ENCODE results near the gene DROSHA. TPM values are rescaled to one million over a fixed set of nuclear protein-coding genes. Genes with fewer than 3 reads are reported as not detected.

Gene DROSHA
- polyA plus RNA-seq, 3 donors, result 2.2 to 12.6 (median 7.6) TPM

DNA sequence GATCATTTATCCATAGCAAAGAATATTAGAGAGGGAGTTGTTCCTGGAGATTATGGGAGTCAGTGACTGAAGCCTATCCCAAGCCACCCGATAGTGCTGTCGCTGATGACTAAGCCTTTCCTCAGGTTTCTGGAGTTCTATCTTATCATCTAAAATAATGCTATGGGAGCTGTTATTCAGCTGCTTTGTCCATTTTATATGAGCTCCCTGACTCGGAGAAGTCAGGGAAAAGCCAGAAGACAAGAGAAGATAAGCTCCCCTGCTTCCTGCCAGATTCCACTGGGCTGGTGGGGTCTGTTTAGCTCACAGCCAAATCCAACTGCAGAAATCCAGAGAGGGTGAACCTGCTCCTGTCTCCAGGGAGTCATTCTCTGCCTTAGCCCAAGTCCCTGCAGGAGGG is 148.2 kb downstream of the DROSHA start:
- intact Hi-C loops (cut with micrococcal nuclease), result no loop called here
- Histone ChIP-seq H3K4me1 (ENCODE audit: control insufficient read depth in 1 of 2, insufficient read depth in 2 of 2, low read length in 2 of 2) (no peaks in the 10 kb centered on the region), H3K9ac (ENCODE audit: insufficient read depth, low read length, poor library complexity, severe bottlenecking) (no peak overlapping the region), H3K79me2 (ENCODE audit: insufficient read depth, low read length) (no peaks in the 10 kb centered on the region), H3K4me2 (replicated peaks; ENCODE audit: extremely low read depth, low read length, poor library complexity, severe bottlenecking) (no peak overlapping the region), H3K4me3 (replicated peaks in 1 of 3; ENCODE audit: low read depth in 2 of 3, low read length in 3 of 3) (no peak overlapping the region), H2AFZ (ENCODE audit: insufficient read depth, low read depth, low read length, poor library complexity, severe bottlenecking) (no peak overlapping the region), H3K36me3 (replicated peaks in 1 of 2; ENCODE audit: control insufficient read depth in 1 of 2, insufficient read depth in 2 of 2, low read length in 2 of 2) (no peaks in the 10 kb centered on the region), H4K20me1 (ENCODE audit: insufficient read depth, low read length) (no peaks in the 10 kb centered on the region), H3K27ac (ENCODE audit: low read depth in 1 of 2, low read length in 2 of 2) (no peak overlapping the region), H3K9me3 (replicated peaks in 1 of 2; ENCODE audit: control insufficient read depth in 1 of 2, insufficient read depth in 1 of 2, low read length in 2 of 2) (peaks cover 10 to 12% of the 10 kb centered on the region in 2 donors), H3K27me3 (ENCODE audit: control insufficient read depth in 2 of 2, insufficient read depth in 2 of 2, low read length in 2 of 2) (no peaks in the 10 kb centered on the region)
- peaks cover 8 to 23% (median 17%) of the 10 kb centered on the region in 7 donors for H3K9me3 Mint-ChIP-seq
- no peak overlapping the region for H3K27ac Mint-ChIP-seq
- WGBS (ENCODE audit: insufficient coverage), result no CpG with 5 or more reads among the region's 3 CpGs
- DNase-seq, result no peak
- peaks cover 1% of the 10 kb centered on the region for H3K4me1 Mint-ChIP-seq
- no peaks in the 10 kb centered on the region for H3K36me3 Mint-ChIP-seq
- peaks cover 0 to 3% (median 0%) of the 10 kb centered on the region in 3 donors for H3K27me3 Mint-ChIP-seq (ENCODE audit: low read depth in 3 of 3)
- TF ChIP-seq, protein P1, sequence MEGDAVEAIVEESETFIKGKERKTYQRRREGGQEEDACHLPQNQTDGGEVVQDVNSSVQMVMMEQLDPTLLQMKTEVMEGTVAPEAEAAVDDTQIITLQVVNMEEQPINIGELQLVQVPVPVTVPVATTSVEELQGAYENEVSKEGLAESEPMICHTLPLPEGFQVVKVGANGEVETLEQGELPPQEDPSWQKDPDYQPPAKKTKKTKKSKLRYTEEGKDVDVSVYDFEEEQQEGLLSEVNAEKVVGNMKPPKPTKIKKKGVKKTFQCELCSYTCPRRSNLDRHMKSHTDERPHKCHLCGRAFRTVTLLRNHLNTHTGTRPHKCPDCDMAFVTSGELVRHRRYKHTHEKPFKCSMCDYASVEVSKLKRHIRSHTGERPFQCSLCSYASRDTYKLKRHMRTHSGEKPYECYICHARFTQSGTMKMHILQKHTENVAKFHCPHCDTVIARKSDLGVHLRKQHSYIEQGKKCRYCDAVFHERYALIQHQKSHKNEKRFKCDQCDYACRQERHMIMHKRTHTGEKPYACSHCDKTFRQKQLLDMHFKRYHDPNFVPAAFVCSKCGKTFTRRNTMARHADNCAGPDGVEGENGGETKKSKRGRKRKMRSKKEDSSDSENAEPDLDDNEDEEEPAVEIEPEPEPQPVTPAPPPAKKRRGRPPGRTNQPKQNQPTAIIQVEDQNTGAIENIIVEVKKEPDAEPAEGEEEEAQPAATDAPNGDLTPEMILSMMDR (IDR thresholded peaks at IDR 0.05), result no peak
- H3K4me3 Mint-ChIP-seq, result no peak overlapping the region

DNA sequence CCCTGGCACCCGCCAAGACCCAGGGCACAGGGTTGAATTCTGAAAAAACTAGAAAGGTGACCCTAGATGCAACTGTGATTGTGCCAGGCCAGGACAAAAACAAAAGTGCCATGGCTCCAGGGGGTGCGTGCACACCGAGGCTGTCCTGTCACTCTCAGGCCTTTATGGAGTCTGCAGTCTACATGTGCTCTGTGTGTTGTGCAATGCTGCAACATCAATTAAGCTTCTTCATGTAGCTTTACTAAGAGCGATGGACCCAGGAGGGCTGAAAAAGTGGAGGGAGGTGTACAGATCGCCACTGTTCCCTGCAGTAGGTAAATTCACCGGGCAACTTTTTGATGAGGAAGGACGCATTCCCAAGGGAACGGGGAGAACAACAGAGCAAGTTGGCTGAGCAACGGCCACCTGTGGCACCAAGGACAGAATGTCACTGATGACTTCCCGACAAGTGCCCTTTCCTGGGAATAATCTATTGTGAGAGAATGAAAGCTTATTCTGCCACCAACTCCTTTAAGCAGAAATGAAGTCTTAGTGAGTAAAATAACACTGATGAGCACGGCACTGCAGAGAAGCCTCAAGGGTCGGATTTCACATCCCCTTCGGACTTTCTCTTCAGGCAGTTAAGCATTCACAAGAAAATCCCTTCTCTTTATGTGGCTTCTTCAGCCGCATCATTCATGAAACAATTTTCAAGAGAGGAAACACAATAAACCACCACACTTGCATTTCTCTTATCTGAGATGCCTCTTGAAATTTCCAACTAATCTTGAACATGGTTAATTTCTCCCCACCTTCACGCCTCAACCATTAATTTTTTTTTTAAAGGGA is 149.6 kb downstream of the DROSHA start:
- TF ChIP-seq, protein P1 (IDR thresholded peaks at IDR 0.05), result no peak
- Histone ChIP-seq H3K4me3 (replicated peaks in 1 of 3; ENCODE audit: low read depth in 2 of 3, low read length in 3 of 3) (no peak overlapping the region), H3K27me3 (ENCODE audit: control insufficient read depth in 2 of 2, insufficient read depth in 2 of 2, low read length in 2 of 2) (no peaks in the 10 kb centered on the region), H2AFZ (ENCODE audit: insufficient read depth, low read depth, low read length, poor library complexity, severe bottlenecking) (no peak overlapping the region), H3K36me3 (replicated peaks in 1 of 2; ENCODE audit: control insufficient read depth in 1 of 2, insufficient read depth in 2 of 2, low read length in 2 of 2) (no peaks in the 10 kb centered on the region), H3K9ac (ENCODE audit: insufficient read depth, low read length, poor library complexity, severe bottlenecking) (no peak overlapping the region), H3K4me1 (ENCODE audit: control insufficient read depth in 1 of 2, insufficient read depth in 2 of 2, low read length in 2 of 2) (no peaks in the 10 kb centered on the region), H3K79me2 (ENCODE audit: insufficient read depth, low read length) (no peaks in the 10 kb centered on the region), H3K9me3 (replicated peaks in 1 of 2; ENCODE audit: control insufficient read depth in 1 of 2, insufficient read depth in 1 of 2, low read length in 2 of 2) (peaks cover 0 to under 1% of the 10 kb centered on the region in 2 donors), H3K27ac (ENCODE audit: low read depth in 1 of 2, low read length in 2 of 2) (no peak overlapping the region), H3K4me2 (replicated peaks; ENCODE audit: extremely low read depth, low read length, poor library complexity, severe bottlenecking) (no peak overlapping the region), H4K20me1 (ENCODE audit: insufficient read depth, low read length) (no peaks in the 10 kb centered on the region)
- peaks cover 0 to 12% (median 5%) of the 10 kb centered on the region in 7 donors for H3K9me3 Mint-ChIP-seq
- intact Hi-C loops (cut with micrococcal nuclease), result no loop called here
- H3K36me3 Mint-ChIP-seq, result no peaks in the 10 kb centered on the region
- H3K4me1 Mint-ChIP-seq, result peaks cover 2% of the 10 kb centered on the region
- H3K4me3 Mint-ChIP-seq, result no peak overlapping the region
- no peak for DNase-seq
- 89% methylated on average over 10 of the region's 15 CpGs for WGBS (ENCODE audit: insufficient coverage)
- H3K27ac Mint-ChIP-seq, result no peak overlapping the region
- H3K27me3 Mint-ChIP-seq (ENCODE audit: low read depth in 3 of 3), result peaks cover 0 to 3% (median 0%) of the 10 kb centered on the region in 3 donors
